SJCRH30 (cell line): ENCODE data around the gene SMAD2. TPM values are rescaled to one million over a fixed set of nuclear protein-coding genes. Genes with fewer than 3 reads are reported as not detected.
A peak's percentile ranks its signal among the peaks of the same experiment; 100 is the strongest.

Experiments
- DNase-seq, 2 experiments: peaks; one replicate each; pipeline ENCODE4 v3.0.0-alpha.2; 2015 to 2020
- H3K27ac ChIP-seq: fragments of 250-450 bp; sonication (Bioruptor Pico); 2 replicates; pipeline ENCODE4 v1.5.1; 2020; ENCODE audit warnings: mild to moderate bottlenecking, moderate library complexity
- H3K27me3 ChIP-seq: fragments of 250-450 bp; sonication (Bioruptor Pico); 2 replicates; pipeline ENCODE4 v1.5.1; 2020; ENCODE audit warnings: mild to moderate bottlenecking, moderate library complexity
- H3K36me3 ChIP-seq: fragments of 250-450 bp; sonication (Bioruptor Pico); 2 replicates; pipeline ENCODE4 v1.5.1; 2020; ENCODE audit warnings: mild to moderate bottlenecking, moderate library complexity
- H3K4me1 ChIP-seq: fragments of 250-450 bp; sonication (Bioruptor Pico); 2 replicates; pipeline ENCODE4 v1.5.1; 2020; ENCODE audit warnings: mild to moderate bottlenecking, moderate library complexity
- H3K4me3 ChIP-seq: fragments of 250-450 bp; sonication (Bioruptor Pico); 2 replicates; pipeline ENCODE4 v1.5.1; 2020; ENCODE audit warnings: mild to moderate bottlenecking, moderate library complexity
- H3K9me3 ChIP-seq: fragments of 250-450 bp; sonication (Bioruptor Pico); replicated peaks from 2 replicates; pipeline ENCODE4 v1.5.1; 2020; ENCODE audit warnings: mild to moderate bottlenecking, moderate library complexity
- total RNA-seq: library from RNA; depleted of rRNA; stranded (reverse); fragments of >200 nt; shearing (Covaris generic); gene quantifications from 2 replicates; pipeline ENCODE4 v1.2.3, GENCODE V29; 2014

Gene SMAD2
- total RNA-seq, 1 experiment from 2014 or later, result 67.4 TPM

DNA sequence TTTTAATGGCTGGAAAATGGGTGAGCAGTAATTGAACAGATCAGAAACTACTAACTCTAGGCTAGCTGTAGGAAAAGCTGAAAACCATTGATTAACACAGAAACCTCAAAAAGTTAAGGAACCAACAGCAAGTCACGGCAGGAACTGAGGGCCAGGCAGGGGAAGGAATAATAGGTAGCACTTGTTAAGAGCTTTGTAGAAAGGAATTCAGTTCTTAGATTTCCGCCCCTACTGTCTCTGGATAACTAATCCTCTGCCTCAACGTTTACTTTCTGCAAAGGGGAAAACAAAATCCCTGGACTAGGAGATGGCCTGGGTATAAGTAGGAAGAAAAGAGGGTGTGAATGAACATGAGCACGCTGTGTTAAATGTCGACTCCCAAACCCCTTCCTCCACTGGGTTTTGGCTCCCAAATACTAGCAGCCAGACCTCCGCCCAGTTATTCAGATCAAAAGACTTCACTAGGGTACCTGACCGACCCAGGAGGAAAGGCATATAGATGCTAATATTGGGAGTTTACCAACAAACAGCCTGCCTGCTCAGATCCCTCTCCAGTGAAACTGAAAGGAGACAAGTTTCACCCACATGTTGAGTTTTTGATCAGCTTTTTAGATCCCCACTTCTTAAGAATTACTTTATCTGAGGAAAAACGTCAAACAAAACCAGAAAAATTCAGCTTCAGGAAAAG lies 12.4 kb downstream of the SMAD2 start:
- H3K36me3 ChIP-seq, result no peaks in the 10 kb centered on the region; the same call in 1 of the 2 replicates
- H3K27ac ChIP-seq, result no peak overlapping the region
- peaks cover 14% of the 10 kb centered on the region for H3K4me1 ChIP-seq
- H3K27me3 ChIP-seq, result no peaks in the 10 kb centered on the region
- H3K9me3 ChIP-seq, result no peaks in the 10 kb centered on the region
- DNase-seq, result no peak
- no peak overlapping the region for H3K4me3 ChIP-seq

- DNase-seq, result peak in 1 of 2 experiments; percentile 5
- Histone ChIP-seq H3K27me3 (no peaks in the 10 kb centered on the region), H3K27ac (peak overlapping the region; percentile 67), H3K4me3 (no peak overlapping the region), H3K4me1 (peaks cover 14% of the 10 kb centered on the region), H3K9me3 (no peaks in the 10 kb centered on the region), H3K36me3 (no peaks in the 10 kb centered on the region; the same call in 1 of the 2 replicates)
Observed at GRCh38 chr18:47915930-47916329, 14.5 kb downstream of the SMAD2 start.

DNA sequence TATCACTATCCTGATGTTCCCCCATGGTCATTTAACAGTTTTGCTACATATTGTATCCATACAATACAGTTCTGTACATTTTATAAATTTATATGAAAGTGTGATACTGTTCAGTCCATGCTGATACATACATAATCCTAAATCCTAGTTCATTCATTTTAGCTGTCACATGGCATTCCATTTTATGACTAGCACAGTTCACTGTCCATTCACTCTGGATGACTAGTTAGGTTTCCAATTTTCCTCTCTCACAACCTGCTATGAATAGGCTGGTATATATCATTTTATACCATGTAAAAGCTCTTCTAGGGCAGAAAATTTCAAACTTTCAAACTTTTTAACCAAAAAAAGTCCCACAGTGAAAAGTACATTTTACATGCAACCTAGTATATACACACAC lies 15.2 kb downstream of the SMAD2 start:
- Histone ChIP-seq H3K4me1 (peaks cover 14% of the 10 kb centered on the region), H3K27ac (peak overlapping the region; percentile 67; the same call in 1 of the 2 replicates), H3K36me3 (no peaks in the 10 kb centered on the region; the same call in 1 of the 2 replicates), H3K4me3 (no peak overlapping the region), H3K27me3 (no peaks in the 10 kb centered on the region), H3K9me3 (no peaks in the 10 kb centered on the region)
- DNase-seq, result no peak

DNA sequence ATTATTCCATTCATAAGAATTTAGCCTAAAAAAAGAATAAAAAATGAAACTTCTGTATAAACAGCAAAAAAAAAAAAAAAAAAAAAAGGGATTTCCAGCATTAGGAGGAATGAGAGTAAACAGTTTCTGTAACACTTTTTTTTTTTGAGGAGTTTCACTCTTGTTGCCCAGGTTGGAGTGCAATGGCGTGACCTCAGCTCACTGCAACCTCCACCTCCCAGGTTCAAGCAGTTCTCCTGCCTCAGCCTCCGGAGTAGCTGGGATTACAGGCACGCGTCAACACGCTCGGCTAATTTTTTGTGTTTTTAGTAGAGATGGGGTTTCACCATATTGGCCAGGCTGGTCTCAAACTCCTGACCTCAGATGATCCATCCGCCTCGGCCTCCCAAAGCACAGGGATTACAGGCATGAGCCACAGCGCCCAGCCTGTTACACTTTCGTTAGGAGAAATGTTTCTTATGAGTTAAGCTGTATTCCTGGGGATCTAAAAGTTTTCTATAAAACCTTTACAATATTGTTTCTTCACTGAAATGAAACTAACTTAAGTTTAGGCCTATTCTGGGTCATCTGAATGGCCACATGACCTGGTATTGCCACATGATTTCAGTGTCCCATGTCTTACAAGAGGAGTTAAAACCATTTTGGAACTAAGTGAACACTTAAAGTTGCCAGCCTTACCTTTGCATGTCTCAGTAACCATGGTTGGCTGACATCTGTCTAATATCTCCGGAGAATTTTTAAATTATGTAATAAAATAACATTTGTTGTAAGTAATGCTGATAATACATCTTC lies 17.5 kb downstream of the SMAD2 start:
- Histone ChIP-seq H3K9me3 (no peaks in the 10 kb centered on the region), H3K4me3 (no peak overlapping the region), H3K36me3 (no peaks in the 10 kb centered on the region; the same call in 1 of the 2 replicates), H3K27me3 (no peaks in the 10 kb centered on the region), H3K4me1 (peaks cover 14% of the 10 kb centered on the region), H3K27ac (no peak overlapping the region)
- DNase-seq, result no peak

DNA sequence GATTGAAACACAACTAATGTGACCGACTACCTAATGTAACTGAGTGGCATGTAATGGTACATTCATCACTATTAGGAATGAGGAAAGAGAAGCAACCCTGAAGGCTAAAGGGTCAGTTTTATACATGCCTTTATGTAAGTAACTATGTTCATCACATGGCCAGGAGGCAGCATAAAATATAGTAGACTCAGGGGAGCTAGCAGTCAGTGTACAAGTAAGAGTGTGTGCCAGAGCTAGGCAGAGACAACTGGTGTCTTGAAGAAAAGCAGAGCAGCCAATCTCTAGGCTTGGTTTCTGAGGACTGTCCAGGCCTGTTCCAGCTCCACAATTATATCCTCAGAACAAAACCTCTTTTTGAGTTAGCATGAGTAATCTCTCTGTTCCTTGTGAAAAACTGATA lies 18.1 kb downstream of the SMAD2 start:
- Histone ChIP-seq H3K4me3 (no peak overlapping the region), H3K36me3 (no peaks in the 10 kb centered on the region; the same call in 1 of the 2 replicates), H3K9me3 (no peaks in the 10 kb centered on the region), H3K27me3 (no peaks in the 10 kb centered on the region), H3K4me1 (peaks cover 14% of the 10 kb centered on the region), H3K27ac (no peak overlapping the region)
- no peak for DNase-seq

DNA sequence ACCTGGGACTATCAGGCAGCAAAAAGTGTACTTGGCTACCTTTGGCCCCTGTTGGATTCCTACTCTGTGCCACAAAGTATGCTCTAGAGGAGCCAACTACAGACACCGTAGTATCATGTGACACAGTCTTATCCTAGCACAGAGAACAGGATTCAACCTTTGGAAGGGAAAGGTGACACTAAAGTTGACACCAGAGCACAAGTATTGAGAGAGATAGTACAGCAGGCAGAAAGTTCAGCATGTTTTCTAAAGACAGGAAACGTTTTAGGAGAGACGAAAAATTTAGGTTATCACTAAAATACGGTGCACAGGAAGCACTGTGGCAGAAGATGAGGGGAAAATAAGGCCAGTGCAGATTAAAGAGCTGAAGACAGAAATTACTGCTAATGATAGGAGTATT lies 18.6 kb downstream of the SMAD2 start:
- H3K4me1 ChIP-seq, result peaks cover 14% of the 10 kb centered on the region
- H3K9me3 ChIP-seq, result no peaks in the 10 kb centered on the region
- no peaks in the 10 kb centered on the region for H3K27me3 ChIP-seq
- H3K27ac ChIP-seq, result no peak overlapping the region
- DNase-seq, result no peak
- no peak overlapping the region for H3K4me3 ChIP-seq
- H3K36me3 ChIP-seq, result no peaks in the 10 kb centered on the region; the same call in 1 of the 2 replicates

DNA sequence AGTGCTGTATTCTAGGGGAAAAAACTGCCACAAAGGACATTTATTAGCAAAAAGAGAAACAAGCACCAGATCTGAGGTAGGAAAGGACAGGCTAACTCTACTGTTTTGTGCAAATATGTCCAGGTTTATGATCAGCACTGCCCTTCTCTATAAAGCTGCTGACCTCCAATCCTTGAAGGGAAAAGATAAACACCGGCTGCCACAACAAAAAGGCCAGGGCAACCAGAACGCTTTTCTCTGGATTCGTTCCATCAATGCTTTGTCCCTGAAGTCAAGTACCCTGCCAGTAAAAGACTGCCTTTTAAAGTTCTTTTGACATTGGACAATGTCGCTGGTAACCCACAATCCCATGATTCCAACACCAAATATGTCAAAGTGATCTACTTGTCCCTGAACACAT lies 21.0 kb downstream of the SMAD2 start:
- Histone ChIP-seq H3K9me3 (0 out of 2 replicates have a peak, but pooled peaks cover 4% of the 10 kb centered on the region), H3K27ac (no peak overlapping the region), H3K27me3 (no peaks in the 10 kb centered on the region), H3K36me3 (no peaks in the 10 kb centered on the region; the same call in 1 of the 2 replicates), H3K4me1 (no peaks in the 10 kb centered on the region), H3K4me3 (no peak overlapping the region)
- DNase-seq, result no peak

GRCh38 chr18:47908592-47908991 lies 21.9 kb downstream of the SMAD2 start:
- Histone ChIP-seq H3K4me1 (no peaks in the 10 kb centered on the region), H3K36me3 (no peaks in the 10 kb centered on the region; the same call in 1 of the 2 replicates), H3K9me3 (0 out of 2 replicates have a peak, but pooled peaks cover 4% of the 10 kb centered on the region), H3K4me3 (no peak overlapping the region), H3K27ac (no peak overlapping the region), H3K27me3 (no peaks in the 10 kb centered on the region)
- DNase-seq, result no peak

GRCh38 chr18:47906408-47906807 lies 24.1 kb downstream of the SMAD2 start:
- no peak for DNase-seq
- Histone ChIP-seq H3K4me1 (no peaks in the 10 kb centered on the region), H3K9me3 (0 out of 2 replicates have a peak, but pooled peaks cover 4% of the 10 kb centered on the region), H3K36me3 (no peaks in the 10 kb centered on the region), H3K27ac (no peak overlapping the region), H3K4me3 (no peak overlapping the region), H3K27me3 (no peaks in the 10 kb centered on the region)

GRCh38 chr18:47903809-47904208 lies 26.6 kb downstream of the SMAD2 start:
- no peaks in the 10 kb centered on the region for H3K27me3 ChIP-seq
- no peak overlapping the region for H3K4me3 ChIP-seq
- DNase-seq, result no peak
- H3K27ac ChIP-seq, result no peak overlapping the region
- H3K4me1 ChIP-seq, result peaks cover under 1% of the 10 kb centered on the region; the same call in 1 of the 2 replicates
- 0 out of 2 replicates have a peak, but pooled peaks cover 4% of the 10 kb centered on the region for H3K9me3 ChIP-seq
- no peaks in the 10 kb centered on the region for H3K36me3 ChIP-seq

GRCh38 chr18:47901624-47902362 lies 28.7 kb downstream of the SMAD2 start:
- Histone ChIP-seq H3K9me3 (0 out of 2 replicates have a peak, but pooled peaks cover 4% of the 10 kb centered on the region), H3K4me3 (no peak overlapping the region), H3K27ac (no peak overlapping the region), H3K36me3 (no peaks in the 10 kb centered on the region), H3K4me1 (peaks cover 4% of the 10 kb centered on the region; the same call in 1 of the 2 replicates), H3K27me3 (no peaks in the 10 kb centered on the region)
- no peak for DNase-seq

DNA sequence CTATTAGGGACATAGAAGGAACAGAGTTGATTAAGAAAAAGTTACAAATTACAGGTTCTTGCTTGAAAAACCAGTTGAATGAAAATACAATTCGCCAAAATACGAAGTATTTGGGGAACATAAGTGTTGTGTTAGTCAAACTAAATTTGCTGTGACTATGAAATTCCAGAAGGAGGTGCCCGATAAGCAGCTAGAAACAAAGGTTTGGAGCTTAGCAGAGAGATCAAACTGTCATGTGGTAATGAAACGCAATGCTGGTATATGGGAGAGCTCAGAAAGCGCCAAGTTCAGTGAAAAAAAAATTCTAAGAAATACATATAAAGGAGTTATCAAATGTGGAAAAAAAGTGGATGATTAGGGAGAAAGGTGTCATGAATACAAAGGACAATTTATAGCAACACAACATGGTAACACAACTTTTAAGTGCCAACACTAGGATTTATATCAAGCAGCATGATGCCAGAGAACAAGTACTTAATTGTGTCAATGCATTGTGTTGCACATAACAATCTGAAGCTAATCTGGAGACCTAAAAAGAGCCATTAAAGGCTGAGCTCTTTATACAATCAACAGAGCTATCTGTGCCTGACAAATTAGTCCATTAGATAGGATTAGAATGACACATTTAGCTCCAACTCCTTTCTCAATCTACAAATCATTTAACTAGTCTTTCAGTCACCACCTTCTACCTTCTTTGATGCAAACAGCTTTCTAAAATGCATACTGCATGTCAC lies 31.2 kb downstream of the SMAD2 start:
- H3K9me3 ChIP-seq, result no peaks in the 10 kb centered on the region
- H3K27ac ChIP-seq, result no peak overlapping the region
- no peaks in the 10 kb centered on the region for H3K27me3 ChIP-seq
- DNase-seq, result no peak
- 0 out of 2 replicates have a peak, but pooled peaks cover 2% of the 10 kb centered on the region for H3K36me3 ChIP-seq
- no peak overlapping the region for H3K4me3 ChIP-seq
- H3K4me1 ChIP-seq, result peaks cover 4% of the 10 kb centered on the region; the same call in 1 of the 2 replicates

- Histone ChIP-seq H3K27ac (no peak overlapping the region), H3K4me3 (no peak overlapping the region), H3K9me3 (no peaks in the 10 kb centered on the region), H3K36me3 (0 out of 2 replicates have a peak, but pooled peaks cover 2% of the 10 kb centered on the region), H3K4me1 (peaks cover 4% of the 10 kb centered on the region; the same call in 1 of the 2 replicates), H3K27me3 (no peaks in the 10 kb centered on the region)
- DNase-seq, result peak in 1 of 2 experiments; percentile 8
Observed at GRCh38 chr18:47898696-47899095, 31.8 kb downstream of the SMAD2 start.

- H3K9me3 ChIP-seq, result no peaks in the 10 kb centered on the region
- peaks cover 4% of the 10 kb centered on the region; the same call in 1 of the 2 replicates for H3K4me1 ChIP-seq
- no peak for DNase-seq
- H3K36me3 ChIP-seq, result 0 out of 2 replicates have a peak, but pooled peaks cover 2% of the 10 kb centered on the region
- H3K27ac ChIP-seq, result no peak overlapping the region
- H3K27me3 ChIP-seq, result no peaks in the 10 kb centered on the region
- H3K4me3 ChIP-seq, result no peak overlapping the region
Observed at GRCh38 chr18:47898055-47898454, 32.4 kb downstream of the SMAD2 start.
